Ascending aorta (tissue), 2 donors: ENCODE data around the gene SLC6A3. TPM values are rescaled to one million over a fixed set of nuclear protein-coding genes. Genes with fewer than 3 reads are reported as not detected.

Source experiments
- DNase-seq, 2 donors: peaks; one replicate each; pipeline ENCODE4 v3.0.0-alpha.2; 2019; ENCODE audit warnings: low spot score in 2 of 2
- H3K27ac ChIP-seq, 2 donors: fragments of 200-600 bp; sonication (generic); one replicate each; pipeline ENCODE4 v1.5.1; 2016 to 2017; ENCODE audit warnings: mild to moderate bottlenecking in 1 of 2
- H3K27me3 ChIP-seq: fragments of 200-600 bp; sonication (generic); one replicate; pipeline ENCODE4 v1.5.1; 2017
- H3K36me3 ChIP-seq, 2 donors: fragments of 200-600 bp; sonication (generic); one replicate each; pipeline ENCODE4 v1.5.1; 2016
- H3K4me1 ChIP-seq, 2 donors: fragments of 200-600 bp; sonication (generic); one replicate each; pipeline ENCODE4 v1.5.1; 2016 to 2017; ENCODE audit warnings: mild to moderate bottlenecking in 1 of 2
- H3K4me3 ChIP-seq, 2 donors: fragments of 200-600 bp; sonication (generic); one replicate each; pipeline ENCODE4 v1.5.1; 2016 to 2017; ENCODE audit warnings: mild to moderate bottlenecking in 1 of 2
- H3K9me3 ChIP-seq, 2 donors: fragments of 200-600 bp; sonication (generic); one replicate each; pipeline ENCODE4 v1.5.1; 2016
- intact Hi-C: fragments of 100-400 bp; cut with DNase I; formaldehyde crosslinking; loops from one replicate; pipeline ENCODE4 v1.15.1; 2023
- total RNA-seq: library from RNA; depleted of rRNA; stranded (reverse); fragments of >200 nt; gene quantifications from one replicate; pipeline ENCODE4 v1.1.0, GENCODE V29; 2016
- TF ChIP-seq, protein P1 (sequence below), 3 experiments: fragments of 200-600 bp in 2 of 3; fragments of 450-650 bp in 1 of 3; sonication (generic) in 2 of 3; IDR thresholded peaks; one replicate each; pipeline ENCODE4 v1.5.1; 2016 to 2019; ENCODE audit warnings: antibody characterized with exemption in 3 of 3, mild to moderate bottlenecking in 1 of 3, moderate library complexity in 1 of 3

The SLC6A3 gene
- total RNA-seq, 1 donor from 2014 or later = not detected

DNA sequence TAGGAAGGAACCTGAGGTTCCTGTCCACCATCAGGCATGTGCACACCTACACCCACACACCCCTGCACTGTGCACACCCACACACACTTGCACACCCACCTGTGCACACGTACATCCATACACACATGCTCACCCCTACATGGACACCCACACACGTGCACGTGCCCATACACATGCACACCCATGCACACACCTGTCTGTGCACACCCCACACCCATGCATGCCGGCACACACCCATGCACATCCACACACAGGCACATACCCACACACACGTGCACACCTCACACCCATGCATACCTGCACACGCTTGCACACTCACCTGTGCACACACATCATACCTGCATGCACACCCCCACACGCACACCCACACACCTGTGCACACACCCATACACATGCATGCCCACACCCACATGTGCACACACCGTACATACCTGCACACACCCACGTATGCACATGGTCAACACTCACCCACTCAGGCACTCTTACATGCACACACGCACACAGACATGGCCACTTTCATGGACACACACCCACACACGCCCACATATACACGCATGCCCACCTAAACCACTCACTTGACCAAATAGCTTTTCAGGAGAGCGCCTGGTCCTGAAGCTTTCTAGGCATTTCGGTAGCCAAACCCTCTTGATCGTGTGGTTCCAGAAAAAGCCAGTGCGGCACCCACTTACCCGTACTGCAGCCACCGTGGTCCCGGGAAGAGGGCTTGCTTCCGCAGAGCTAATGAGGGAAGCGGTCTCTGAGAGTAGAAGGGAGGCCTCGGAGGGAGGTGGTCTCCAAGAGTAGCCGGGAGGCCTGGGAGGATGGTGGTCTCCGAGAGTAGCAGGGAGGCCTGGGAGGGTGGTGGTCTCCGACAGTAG lies 63.6 kb downstream of the SLC6A3 start:
- no peaks in the 10 kb centered on the region for H3K9me3 ChIP-seq
- H3K4me1 ChIP-seq = peaks cover 0 to 2% of the 10 kb centered on the region in 2 donors
- no peak for DNase-seq
- H3K27ac ChIP-seq = no peak overlapping the region
- no peak overlapping the region for H3K4me3 ChIP-seq
- TF ChIP-seq, protein P1, sequence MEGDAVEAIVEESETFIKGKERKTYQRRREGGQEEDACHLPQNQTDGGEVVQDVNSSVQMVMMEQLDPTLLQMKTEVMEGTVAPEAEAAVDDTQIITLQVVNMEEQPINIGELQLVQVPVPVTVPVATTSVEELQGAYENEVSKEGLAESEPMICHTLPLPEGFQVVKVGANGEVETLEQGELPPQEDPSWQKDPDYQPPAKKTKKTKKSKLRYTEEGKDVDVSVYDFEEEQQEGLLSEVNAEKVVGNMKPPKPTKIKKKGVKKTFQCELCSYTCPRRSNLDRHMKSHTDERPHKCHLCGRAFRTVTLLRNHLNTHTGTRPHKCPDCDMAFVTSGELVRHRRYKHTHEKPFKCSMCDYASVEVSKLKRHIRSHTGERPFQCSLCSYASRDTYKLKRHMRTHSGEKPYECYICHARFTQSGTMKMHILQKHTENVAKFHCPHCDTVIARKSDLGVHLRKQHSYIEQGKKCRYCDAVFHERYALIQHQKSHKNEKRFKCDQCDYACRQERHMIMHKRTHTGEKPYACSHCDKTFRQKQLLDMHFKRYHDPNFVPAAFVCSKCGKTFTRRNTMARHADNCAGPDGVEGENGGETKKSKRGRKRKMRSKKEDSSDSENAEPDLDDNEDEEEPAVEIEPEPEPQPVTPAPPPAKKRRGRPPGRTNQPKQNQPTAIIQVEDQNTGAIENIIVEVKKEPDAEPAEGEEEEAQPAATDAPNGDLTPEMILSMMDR (IDR thresholded peaks at IDR 0.05) = no peak
- H3K27me3 ChIP-seq = no peaks in the 10 kb centered on the region
- H3K36me3 ChIP-seq = no peaks in the 10 kb centered on the region
- intact Hi-C loops = no loop called here

DNA sequence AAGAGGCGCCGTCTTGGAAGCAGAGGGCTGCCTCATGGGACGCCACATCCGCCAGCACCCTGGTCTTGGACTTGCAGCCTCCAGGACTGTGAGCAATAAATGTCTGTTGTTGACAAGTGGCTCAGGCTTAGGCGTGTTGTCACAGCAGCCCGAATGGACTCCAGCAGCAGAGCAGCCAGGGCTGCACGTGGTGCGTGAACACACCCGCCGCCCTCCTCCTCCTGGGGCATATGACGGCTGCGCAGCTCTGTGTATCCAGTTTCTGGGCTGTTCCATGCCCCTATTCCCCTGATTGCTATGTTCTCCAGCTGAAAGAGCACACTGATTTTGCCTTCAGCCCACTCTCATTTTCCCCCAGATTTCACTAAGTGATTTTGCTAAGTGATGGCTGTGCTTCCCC lies 64.3 kb downstream of the SLC6A3 start:
- intact Hi-C loops = no loop called here
- no peaks in the 10 kb centered on the region for H3K9me3 ChIP-seq
- peak overlapping the region in 1 of 2 donors; percentile 38 for H3K4me3 ChIP-seq
- no peak overlapping the region for H3K27ac ChIP-seq
- H3K27me3 ChIP-seq = no peaks in the 10 kb centered on the region
- TF ChIP-seq, protein P1 (IDR thresholded peaks at IDR 0.05) = no peak
- peaks cover 0 to 2% of the 10 kb centered on the region in 2 donors for H3K4me1 ChIP-seq
- no peaks in the 10 kb centered on the region for H3K36me3 ChIP-seq
- DNase-seq = no peak

DNA sequence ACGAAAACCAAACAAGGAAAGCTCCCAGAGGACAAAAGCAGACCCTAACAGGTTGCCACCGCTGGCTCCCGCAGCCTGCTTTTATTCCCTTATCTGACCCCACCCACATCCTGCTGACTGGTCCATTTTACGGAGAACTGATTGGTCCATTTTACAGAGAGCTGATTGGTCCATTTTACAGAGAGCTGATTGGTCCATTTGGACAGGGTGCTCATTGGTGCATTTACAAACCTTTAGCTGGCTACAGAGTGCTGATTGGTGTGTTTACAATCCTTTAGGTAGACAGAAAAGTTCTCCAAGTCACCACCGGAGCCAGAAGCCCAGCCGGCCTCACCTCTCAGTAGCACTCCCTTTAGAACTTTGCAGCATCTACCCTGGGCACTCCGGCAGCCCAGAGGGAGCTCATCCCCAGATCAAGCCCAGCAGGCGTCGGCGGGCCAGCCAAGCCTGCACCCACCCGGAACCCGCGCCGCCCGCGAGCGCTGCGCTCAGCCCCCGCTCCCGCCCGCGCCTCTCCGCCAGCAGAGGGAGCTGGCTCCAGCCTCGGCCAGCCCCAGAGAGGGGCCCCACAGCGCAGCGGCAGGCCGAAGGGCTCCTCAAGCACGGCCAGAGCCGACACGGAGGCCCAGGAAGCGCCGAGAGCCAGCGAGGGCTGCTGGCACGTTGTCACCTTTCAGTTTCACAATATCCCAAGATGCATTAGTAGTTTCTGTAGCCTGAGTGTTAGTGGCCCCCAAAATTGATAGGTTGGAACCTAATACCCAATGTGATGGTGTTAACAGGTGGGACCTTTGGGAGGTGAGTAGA lies 65.0 kb downstream of the SLC6A3 start:
- TF ChIP-seq, protein P1 (IDR thresholded peaks at IDR 0.05) = peak; percentile 17 to 49 (median 25)
- H3K4me3 ChIP-seq = peak overlapping the region; percentile 16 to 38
- no peaks in the 10 kb centered on the region for H3K27me3 ChIP-seq
- H3K4me1 ChIP-seq = no peaks in the 10 kb centered on the region
- no peak overlapping the region for H3K27ac ChIP-seq
- H3K9me3 ChIP-seq = no peaks in the 10 kb centered on the region
- no peak for DNase-seq
- intact Hi-C loops = no loop called here
- H3K36me3 ChIP-seq = no peaks in the 10 kb centered on the region

DNA sequence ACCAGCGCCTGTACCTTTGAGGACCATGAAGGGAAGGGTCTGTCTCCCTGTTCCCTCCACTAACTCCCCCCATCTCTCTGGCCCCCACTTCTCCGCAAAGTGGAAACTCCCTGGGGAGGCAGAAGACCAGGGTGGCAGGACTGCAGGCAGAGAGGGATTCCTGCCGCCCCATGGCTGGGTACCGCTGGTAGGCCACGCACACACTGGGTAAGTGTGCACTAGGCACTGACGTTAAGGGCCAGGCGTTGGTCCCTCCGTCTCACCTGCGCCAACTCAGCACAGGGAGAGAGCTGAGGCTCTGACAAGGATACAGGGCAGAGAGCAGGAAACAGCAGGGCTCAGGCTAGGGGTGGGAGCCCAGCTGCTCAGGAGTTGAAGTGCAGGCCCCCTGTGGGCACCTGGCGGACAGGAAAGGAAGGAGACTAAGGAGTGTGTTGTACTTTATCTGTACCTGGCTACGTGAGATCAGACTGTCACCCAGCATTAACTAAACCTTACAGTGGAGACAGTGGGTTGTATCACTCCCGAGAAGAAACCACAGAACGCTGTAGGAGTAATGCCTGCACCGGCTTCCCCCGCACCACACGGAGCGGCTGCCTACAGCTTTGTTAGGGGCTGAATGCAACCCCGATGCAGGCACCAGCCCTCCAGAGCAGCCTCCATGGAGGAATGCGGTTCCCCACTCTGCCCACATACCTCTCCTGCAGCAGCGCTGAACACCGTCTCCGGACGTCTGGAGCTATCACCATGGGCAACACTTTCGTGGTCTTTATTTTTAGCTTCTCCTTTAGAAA lies 66.2 kb downstream of the SLC6A3 start:
- TF ChIP-seq, protein P1 (IDR thresholded peaks at IDR 0.05) = no peak
- Histone ChIP-seq H3K36me3 (no peaks in the 10 kb centered on the region), H3K27ac (no peak overlapping the region), H3K4me1 (no peaks in the 10 kb centered on the region), H3K9me3 (no peaks in the 10 kb centered on the region), H3K4me3 (no peak overlapping the region), H3K27me3 (no peaks in the 10 kb centered on the region)
- no peak for DNase-seq
- intact Hi-C loops = no loop called here

DNA sequence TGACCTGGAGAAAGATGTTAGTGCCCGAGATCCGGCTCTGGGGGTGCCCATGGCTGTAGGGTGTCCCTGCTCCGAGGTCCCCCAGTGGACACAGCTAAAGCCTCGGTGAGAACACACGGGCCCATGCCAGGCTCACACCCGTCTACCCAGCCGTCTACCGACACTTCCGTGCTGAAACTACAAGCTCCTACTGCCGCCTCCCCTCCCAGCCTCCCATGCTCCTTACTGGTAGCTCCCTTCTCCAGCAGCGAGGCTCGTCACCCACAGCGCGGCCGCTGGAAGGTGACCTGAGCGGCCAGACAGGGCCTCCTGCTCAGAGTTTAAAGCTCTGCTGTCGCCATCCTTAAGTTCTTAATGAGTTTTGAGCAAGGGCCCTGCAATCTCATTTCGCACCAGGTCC lies 67.1 kb downstream of the SLC6A3 start:
- H3K27me3 ChIP-seq = no peaks in the 10 kb centered on the region

More for the DNA sequence above, 67.1 kb downstream of the SLC6A3 start:
- DNase-seq = no peak
- intact Hi-C loops = no loop called here
- H3K36me3 ChIP-seq = no peaks in the 10 kb centered on the region
- no peak overlapping the region for H3K4me3 ChIP-seq
- TF ChIP-seq, protein P1 (IDR thresholded peaks at IDR 0.05) = no peak
- H3K9me3 ChIP-seq = no peaks in the 10 kb centered on the region
- no peaks in the 10 kb centered on the region for H3K4me1 ChIP-seq
- no peak overlapping the region for H3K27ac ChIP-seq
